Gastrocnemius medialis (tissue), 4 donors: ENCODE data around the gene PAK2. TPM values are rescaled to one million over a fixed set of nuclear protein-coding genes. Genes with fewer than 3 reads are reported as not detected.
"Not testable (repeated sequence)": the region's sequence is repeated elsewhere in the genome, so short reads cannot be mapped to it uniquely, and the experiment has no call there.

Experiments used
- ATAC-seq, 2 donors: fragments of 150-250 bp; one replicate each; pipeline ENCODE4 v1.9.1; 2016
- DNase-seq, 2 donors: peaks; one replicate each; pipeline ENCODE4 v3.0.0-alpha.2; 2019
- H3K27ac ChIP-seq, 4 donors: fragments of 200-600 bp; sonication (generic); 1 replicate in 1 of 4; 2 replicates in 3 of 4; pipeline ENCODE4 v1.5.1; 2016 to 2018; ENCODE audit warnings: mild to moderate bottlenecking in 2 of 4, moderate library complexity in 1 of 4
- H3K27me3 ChIP-seq, 3 donors: fragments of 200-600 bp; sonication (generic) in 2 of 3; 1 replicate in 1 of 3; 2 replicates in 2 of 3; pipeline versions ENCODE4 v1.5.1 to v1.6.0; 2016 to 2019; ENCODE audit warnings: mild to moderate bottlenecking in 1 of 3, moderate library complexity in 1 of 3
- H3K36me3 ChIP-seq, 2 donors: fragments of 200-600 bp; sonication (generic) in 1 of 2; one replicate each; pipeline ENCODE4 v1.5.1; 2017 to 2018
- H3K4me1 ChIP-seq, 2 donors: fragments of 200-600 bp; sonication (generic) in 1 of 2; one replicate each; pipeline ENCODE4 v1.5.1; 2016 to 2017; ENCODE audit warnings: mild to moderate bottlenecking in 2 of 2
- H3K4me3 ChIP-seq, 4 donors: fragments of 200-600 bp; sonication (generic) in 3 of 4; 1 replicate in 1 of 4; 2 replicates in 3 of 4; pipeline ENCODE4 v1.5.1; 2016 to 2019; ENCODE audit warnings: mild to moderate bottlenecking in 2 of 4
- H3K9me3 ChIP-seq, 3 donors: fragments of 200-600 bp; sonication (generic) in 2 of 3; 1 replicate in 1 of 3; 2 replicates in 2 of 3; pipeline ENCODE4 v1.5.1; 2016 to 2019
- POLR2A ChIP-seq, 2 donors: fragments of 450-650 bp; IDR thresholded peaks; one replicate each; pipeline ENCODE4 v1.6.1; 2017; ENCODE audit warnings: antibody characterized with exemption in 2 of 2, mild to moderate bottlenecking in 2 of 2, moderate library complexity in 2 of 2
- in situ Hi-C, 4 donors: fragments of 200-750 bp; cut with MboI; loops; one replicate each; pipeline versions ENCODE4 v1.15.0 to v1.8.0; 2017; ENCODE audit warnings: low sequenced_read_pairs in 4 of 4
- intact Hi-C: fragments of 100-400 bp; cut with DNase I; formaldehyde crosslinking; loops from one replicate; pipeline ENCODE4 v1.15.1; 2023; ENCODE audit warnings: low total_unique reads
- total RNA-seq, 4 donors: library from RNA; depleted of rRNA; stranded (reverse); fragments of >200 nt; gene quantifications; one replicate each; pipeline versions ENCODE4 v1.1.0 to v1.2.3, GENCODE V29; 2016
- TF ChIP-seq, protein P1 (sequence below), 5 experiments: fragments of 450-650 bp in 3 of 5; fragments of 200-600 bp in 2 of 5; sonication (generic) in 2 of 5; IDR thresholded peaks in 4 of 5; conservative IDR thresholded peaks in 1 of 5; 1 replicate in 4 of 5; 2 replicates in 1 of 5; pipeline ENCODE4 v1.5.1; 2016 to 2019; ENCODE audit warnings: antibody characterized with exemption in 5 of 5, mild to moderate bottlenecking in 3 of 5, moderate library complexity in 3 of 5

PAK2 gene
- total RNA-seq, 4 donors from 2014 or later = 42.6 to 58.6 (median 50.1) TPM

DNA sequence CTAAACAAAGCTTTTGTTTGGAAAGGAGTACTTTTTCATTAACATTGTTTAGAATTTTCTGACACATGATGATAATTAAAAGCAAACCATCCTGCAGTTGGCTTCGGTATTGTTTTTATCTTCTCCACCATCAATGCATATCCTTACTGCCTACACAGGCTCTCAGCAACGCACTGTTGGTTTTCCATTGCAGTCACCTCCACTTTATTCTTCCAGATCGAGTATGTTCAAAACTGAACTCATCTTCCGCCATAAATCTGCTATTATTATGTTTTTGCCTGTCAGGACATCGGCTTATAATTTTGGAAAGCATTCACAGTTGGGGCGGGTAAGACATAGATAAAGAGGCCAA lies 127.5 kb downstream of the PAK2 start:
- Histone ChIP-seq H3K4me1 (peaks cover 26 to 38% of the 10 kb centered on the region in 2 donors), H3K27ac (peak overlapping the region; percentile 81 to 96 (median 92)), H3K27me3 (no peaks in the 10 kb centered on the region), H3K4me3 (peak overlapping the region; percentile 87 to 92 (median 90)), H3K9me3 (no peaks in the 10 kb centered on the region), H3K36me3 (no peaks in the 10 kb centered on the region)
- in situ Hi-C loops (loop anchor here in 1 of 4 donors (25.0 kb wide), 1 partner anchor 95 kb away; the partner anchor contains the start of gene PIGZ), intact Hi-C loops (loop anchor here (1.0 to 10.0 kb wide), 4 partner anchors 75 to 785 kb away; partner anchors contain the start of genes NCBP2 and TFRC)
- DNase-seq (no peak), ATAC-seq (no peak)
- TF ChIP-seq POLR2A (IDR thresholded peaks at IDR 0.05) = no peak
- TF ChIP-seq, protein P1, sequence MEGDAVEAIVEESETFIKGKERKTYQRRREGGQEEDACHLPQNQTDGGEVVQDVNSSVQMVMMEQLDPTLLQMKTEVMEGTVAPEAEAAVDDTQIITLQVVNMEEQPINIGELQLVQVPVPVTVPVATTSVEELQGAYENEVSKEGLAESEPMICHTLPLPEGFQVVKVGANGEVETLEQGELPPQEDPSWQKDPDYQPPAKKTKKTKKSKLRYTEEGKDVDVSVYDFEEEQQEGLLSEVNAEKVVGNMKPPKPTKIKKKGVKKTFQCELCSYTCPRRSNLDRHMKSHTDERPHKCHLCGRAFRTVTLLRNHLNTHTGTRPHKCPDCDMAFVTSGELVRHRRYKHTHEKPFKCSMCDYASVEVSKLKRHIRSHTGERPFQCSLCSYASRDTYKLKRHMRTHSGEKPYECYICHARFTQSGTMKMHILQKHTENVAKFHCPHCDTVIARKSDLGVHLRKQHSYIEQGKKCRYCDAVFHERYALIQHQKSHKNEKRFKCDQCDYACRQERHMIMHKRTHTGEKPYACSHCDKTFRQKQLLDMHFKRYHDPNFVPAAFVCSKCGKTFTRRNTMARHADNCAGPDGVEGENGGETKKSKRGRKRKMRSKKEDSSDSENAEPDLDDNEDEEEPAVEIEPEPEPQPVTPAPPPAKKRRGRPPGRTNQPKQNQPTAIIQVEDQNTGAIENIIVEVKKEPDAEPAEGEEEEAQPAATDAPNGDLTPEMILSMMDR (IDR thresholded peaks at IDR 0.05 in 4 of 5, conservative IDR thresholded peaks at IDR 0.05 in 1 of 5) = no peak

DNA sequence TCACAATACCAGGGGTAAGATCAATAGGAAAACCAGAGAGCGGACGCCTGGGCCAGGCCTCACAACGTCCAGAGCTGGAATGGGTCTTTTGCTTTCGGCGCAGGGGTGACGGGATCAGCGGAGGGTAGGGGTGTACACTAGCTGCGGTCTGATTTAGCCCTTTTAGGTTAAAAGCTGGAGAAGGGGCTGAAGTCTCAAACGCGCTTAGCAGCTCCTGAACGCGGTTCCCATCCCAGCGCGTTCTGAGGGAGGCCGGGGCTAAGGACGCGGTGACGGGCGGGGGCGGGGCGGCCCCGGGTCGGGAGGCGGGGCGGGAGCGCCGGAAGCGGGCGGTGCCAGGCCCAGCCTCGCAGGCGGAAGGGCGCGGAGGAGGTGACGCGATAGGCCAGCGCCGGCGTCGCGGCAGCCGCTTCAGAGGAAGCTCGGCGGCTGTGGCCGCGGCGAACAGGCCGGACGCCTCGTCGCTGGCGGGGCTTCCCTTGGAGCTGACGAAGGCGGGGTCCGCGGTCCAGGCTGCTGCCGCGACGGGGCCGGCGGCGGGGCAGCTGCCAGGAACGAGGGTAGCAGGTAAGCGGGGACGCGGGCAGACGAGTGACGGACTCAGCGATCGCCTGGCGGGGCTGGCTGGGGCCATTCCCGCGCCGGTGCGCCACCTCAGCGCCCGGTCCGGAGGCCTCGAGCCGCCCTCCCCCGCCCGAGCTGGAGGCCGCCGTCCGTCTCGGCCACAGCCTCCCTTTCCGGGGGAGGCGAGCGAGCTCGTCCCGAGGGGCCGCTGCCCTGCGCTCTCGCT lies 128.0 kb downstream of the PAK2 start, which contains the start of gene SENP5:
SENP5 (plus strand) TSS at position 414 of the 790 bp plus-strand sequence. CDS start 17,262 bp downstream, outside the sequence.
- Histone ChIP-seq H3K4me3 (peak within 1 kb of the TSS; percentile 87 to 92 (median 90)), H3K27me3 (no peaks in the 10 kb centered on the region), H3K36me3 (no peaks in the 10 kb centered on the region), H3K9me3 (no peaks in the 10 kb centered on the region), H3K4me1 (peaks cover 32 to 44% of the 10 kb centered on the region in 2 donors), H3K27ac (peak within 1 kb of the TSS; percentile 81 to 96 (median 92))
- intact Hi-C loops (loop anchor here (1.0 to 10.0 kb wide), 4 partner anchors 75 to 785 kb away; partner anchors contain the start of genes NCBP2 and TFRC), in situ Hi-C loops (loop anchor here in 1 of 4 donors (25.0 kb wide), 1 partner anchor 95 kb away; the partner anchor contains the start of gene PIGZ)
- ATAC-seq = peak; percentile 94 to 95
- TF ChIP-seq POLR2A (IDR thresholded peaks at IDR 0.05) = peak; percentile 89 to 96
- TF ChIP-seq, protein P1 (IDR thresholded peaks at IDR 0.05 in 4 of 5, conservative IDR thresholded peaks at IDR 0.05 in 1 of 5) = no peak
- DNase-seq = peak; percentile 79 to 87

DNA sequence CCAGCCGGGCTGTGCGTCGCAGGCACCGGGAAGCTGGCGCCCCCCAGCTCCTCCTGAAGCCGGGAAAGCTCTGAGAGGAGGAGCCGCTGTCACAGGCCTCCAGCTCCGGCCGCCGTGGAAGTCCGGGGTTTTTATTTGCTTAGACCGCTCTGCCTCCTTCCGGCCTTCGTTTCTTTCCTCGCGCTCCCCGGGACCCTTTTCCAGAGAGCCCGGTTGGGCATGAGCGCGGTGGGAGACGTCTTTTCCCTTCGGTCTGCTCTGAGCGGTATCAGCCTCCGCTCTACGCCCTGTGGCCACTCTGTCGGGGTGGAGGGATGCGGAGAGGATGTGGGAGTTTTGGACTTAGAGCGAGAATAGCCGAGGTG lies 128.6 kb downstream of the PAK2 start:
- peak in 1 of 2 donors; percentile 13 for DNase-seq

DNA sequence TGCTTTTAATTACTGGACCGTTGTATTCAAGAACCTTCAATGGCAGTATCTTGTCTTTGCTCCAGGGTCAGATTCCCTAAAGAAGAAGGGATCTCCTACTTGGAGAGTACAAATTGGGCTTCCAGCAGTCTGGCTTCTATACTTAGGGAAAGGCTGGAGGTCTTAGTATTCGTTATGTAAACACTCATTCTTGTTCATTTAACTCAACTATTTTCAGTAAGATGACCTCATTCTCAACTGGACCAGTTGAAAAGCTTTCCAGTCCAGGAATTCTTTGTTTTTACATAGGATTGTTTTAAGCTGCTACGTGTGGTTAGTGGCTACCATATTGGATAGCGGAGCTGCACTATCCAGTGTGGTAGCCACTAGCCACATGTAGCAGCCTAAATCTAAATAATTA lies 132.7 kb downstream of the PAK2 start:
- ATAC-seq (no peak), DNase-seq (no peak)
- Histone ChIP-seq H3K27ac (no peak overlapping the region), H3K4me1 (peaks cover 31 to 44% of the 10 kb centered on the region in 2 donors), H3K4me3 (no peak overlapping the region), H3K9me3 (no peaks in the 10 kb centered on the region), H3K36me3 (no peaks in the 10 kb centered on the region), H3K27me3 (no peaks in the 10 kb centered on the region)
- TF ChIP-seq, protein P1 (IDR thresholded peaks at IDR 0.05 in 4 of 5, conservative IDR thresholded peaks at IDR 0.05 in 1 of 5) = no peak
- no peak for TF ChIP-seq POLR2A (IDR thresholded peaks at IDR 0.05)
- intact Hi-C loops (no loop called here), in situ Hi-C loops (loop anchor here in 1 of 4 donors (25.0 kb wide), 1 partner anchor 90 kb away; the partner anchor contains the start of gene PIGZ)

More for the DNA sequence above, 128.6 kb downstream of the PAK2 start:
- Histone ChIP-seq H3K4me3 (peak overlapping the region; percentile 87 to 92 (median 90)), H3K9me3 (no peaks in the 10 kb centered on the region), H3K4me1 (peaks cover 33 to 47% of the 10 kb centered on the region in 2 donors), H3K36me3 (no peaks in the 10 kb centered on the region), H3K27me3 (no peaks in the 10 kb centered on the region), H3K27ac (peak overlapping the region; percentile 81 to 96 (median 92))
- intact Hi-C loops = loop anchor here (5.0 to 10.0 kb wide), 3 partner anchors 126 to 786 kb away; partner anchors contain the start of gene TFRC
- in situ Hi-C loops = loop anchor here in 1 of 4 donors (25.0 kb wide), 1 partner anchor 94 kb away; the partner anchor contains the start of gene PIGZ
- TF ChIP-seq POLR2A (IDR thresholded peaks at IDR 0.05) = no peak
- TF ChIP-seq, protein P1 (IDR thresholded peaks at IDR 0.05 in 4 of 5, conservative IDR thresholded peaks at IDR 0.05 in 1 of 5) = no peak
- ATAC-seq = peak in 1 of 2 donors; percentile 4

DNA sequence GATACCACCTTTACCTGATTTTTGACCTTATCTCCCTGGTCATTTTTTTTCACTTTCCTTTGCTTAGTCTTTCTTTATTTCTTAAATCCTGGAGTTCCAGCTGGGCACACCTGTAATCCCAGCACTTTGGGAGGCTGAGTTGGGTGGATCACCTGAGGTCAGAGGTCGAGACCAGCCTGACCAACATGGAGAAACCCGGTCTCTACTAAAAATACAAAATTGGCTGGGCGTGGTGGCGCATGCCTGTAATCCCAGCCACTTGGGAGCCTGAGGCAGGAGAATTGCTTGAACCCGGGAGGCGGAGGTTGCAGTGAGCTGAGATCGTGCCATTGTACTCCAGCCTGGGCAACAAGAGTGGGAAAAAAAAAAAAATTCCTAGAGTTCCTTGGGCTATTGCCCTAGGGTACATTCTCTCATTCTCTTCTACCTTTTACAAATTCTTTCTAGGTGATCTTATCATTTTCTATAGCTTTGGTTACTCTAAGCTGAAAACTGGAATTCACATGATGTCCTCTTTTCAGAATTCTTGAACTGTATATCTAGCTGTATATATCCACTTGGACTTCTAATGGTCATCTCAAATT lies 134.9 kb downstream of the PAK2 start:
- ATAC-seq, H3K36me3 ChIP-seq: not testable (repeated sequence)
- in situ Hi-C loops = loop anchor here in 1 of 4 donors (25.0 kb wide), 1 partner anchor 88 kb away; the partner anchor contains the start of gene PIGZ

More for the DNA sequence above, 134.9 kb downstream of the PAK2 start:
- H3K27ac ChIP-seq, H3K9me3 ChIP-seq, H3K27me3 ChIP-seq, intact Hi-C loops, DNase-seq, H3K4me3 ChIP-seq: not testable (repeated sequence)
- peaks cover 20 to 33% of the 10 kb centered on the region in 2 donors for H3K4me1 ChIP-seq
